ENCODE data around the gene CLDN2.

GRCh38 chrX:106917830-106918500 lies 2.2 kb upstream of the CLDN2 start:
- no peak for TF ChIP-seq EZH2 (optimal IDR thresholded peaks at IDR 0.05; ENCODE audit: low read depth, low read length)
- TF ChIP-seq, protein P1, sequence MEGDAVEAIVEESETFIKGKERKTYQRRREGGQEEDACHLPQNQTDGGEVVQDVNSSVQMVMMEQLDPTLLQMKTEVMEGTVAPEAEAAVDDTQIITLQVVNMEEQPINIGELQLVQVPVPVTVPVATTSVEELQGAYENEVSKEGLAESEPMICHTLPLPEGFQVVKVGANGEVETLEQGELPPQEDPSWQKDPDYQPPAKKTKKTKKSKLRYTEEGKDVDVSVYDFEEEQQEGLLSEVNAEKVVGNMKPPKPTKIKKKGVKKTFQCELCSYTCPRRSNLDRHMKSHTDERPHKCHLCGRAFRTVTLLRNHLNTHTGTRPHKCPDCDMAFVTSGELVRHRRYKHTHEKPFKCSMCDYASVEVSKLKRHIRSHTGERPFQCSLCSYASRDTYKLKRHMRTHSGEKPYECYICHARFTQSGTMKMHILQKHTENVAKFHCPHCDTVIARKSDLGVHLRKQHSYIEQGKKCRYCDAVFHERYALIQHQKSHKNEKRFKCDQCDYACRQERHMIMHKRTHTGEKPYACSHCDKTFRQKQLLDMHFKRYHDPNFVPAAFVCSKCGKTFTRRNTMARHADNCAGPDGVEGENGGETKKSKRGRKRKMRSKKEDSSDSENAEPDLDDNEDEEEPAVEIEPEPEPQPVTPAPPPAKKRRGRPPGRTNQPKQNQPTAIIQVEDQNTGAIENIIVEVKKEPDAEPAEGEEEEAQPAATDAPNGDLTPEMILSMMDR (IDR thresholded peaks at IDR 0.05; ENCODE audit: low read length), result no peak

Measured in MM.1S (cell line).